Measurements from ENCODE around the gene DIS3.

GRCh38 chr13:72737033-72737432, 44.7 kb downstream of the DIS3 start:
- TF ChIP-seq, protein P1, sequence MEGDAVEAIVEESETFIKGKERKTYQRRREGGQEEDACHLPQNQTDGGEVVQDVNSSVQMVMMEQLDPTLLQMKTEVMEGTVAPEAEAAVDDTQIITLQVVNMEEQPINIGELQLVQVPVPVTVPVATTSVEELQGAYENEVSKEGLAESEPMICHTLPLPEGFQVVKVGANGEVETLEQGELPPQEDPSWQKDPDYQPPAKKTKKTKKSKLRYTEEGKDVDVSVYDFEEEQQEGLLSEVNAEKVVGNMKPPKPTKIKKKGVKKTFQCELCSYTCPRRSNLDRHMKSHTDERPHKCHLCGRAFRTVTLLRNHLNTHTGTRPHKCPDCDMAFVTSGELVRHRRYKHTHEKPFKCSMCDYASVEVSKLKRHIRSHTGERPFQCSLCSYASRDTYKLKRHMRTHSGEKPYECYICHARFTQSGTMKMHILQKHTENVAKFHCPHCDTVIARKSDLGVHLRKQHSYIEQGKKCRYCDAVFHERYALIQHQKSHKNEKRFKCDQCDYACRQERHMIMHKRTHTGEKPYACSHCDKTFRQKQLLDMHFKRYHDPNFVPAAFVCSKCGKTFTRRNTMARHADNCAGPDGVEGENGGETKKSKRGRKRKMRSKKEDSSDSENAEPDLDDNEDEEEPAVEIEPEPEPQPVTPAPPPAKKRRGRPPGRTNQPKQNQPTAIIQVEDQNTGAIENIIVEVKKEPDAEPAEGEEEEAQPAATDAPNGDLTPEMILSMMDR (IDR thresholded peaks at IDR 0.05; ENCODE audit: insufficient read depth, low read length, poor library complexity, severe bottlenecking), result no peak
- no peak for TF ChIP-seq EZH2phosphoT487 (conservative IDR thresholded peaks at IDR 0.05; ENCODE audit: low read length)
